ENCODE measurements around the gene CFAP221.

The CFAP221 gene

DNA sequence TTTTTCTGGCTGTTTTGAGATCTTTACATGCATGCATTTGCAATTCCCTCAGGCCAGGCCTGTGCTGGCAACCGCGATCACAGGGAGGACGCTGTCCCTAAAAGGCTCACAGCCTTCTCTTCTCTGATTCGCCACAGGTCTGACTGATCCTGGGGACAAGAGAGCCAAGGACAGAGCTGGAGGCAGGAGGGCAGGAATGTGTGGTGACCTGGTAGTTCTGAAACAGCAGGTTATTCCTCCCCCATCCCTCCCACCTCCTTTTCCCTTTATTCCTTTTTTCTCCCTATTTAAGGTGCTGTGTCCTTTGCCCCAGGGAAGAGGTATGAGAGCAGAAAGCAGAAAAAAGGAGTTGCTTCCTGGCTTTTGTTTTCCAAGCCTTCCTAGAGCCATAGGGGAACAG is 156.6 kb downstream of the CFAP221 start:
- DNase-seq (ENCODE audit: low read depth) = no peak

DNA sequence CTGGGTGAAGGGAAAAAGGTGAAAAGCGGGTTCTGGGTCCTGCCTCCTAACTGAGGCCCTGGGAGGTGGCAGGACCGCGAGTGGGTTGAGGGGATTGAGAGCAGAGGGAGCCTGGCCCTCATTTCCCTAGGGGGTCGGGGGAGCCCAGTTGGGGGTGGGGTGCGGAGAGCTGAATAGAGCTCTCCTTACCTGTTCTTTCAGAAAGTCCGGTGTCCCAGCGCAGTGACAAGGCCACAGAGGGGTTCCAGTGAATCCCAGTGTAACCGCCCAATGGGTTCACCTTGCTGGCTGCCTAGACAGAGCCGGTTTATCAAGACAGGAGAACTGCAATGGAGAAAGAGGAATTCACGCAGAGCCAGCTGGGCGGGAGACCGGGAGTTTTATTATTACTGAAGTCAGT is 157.1 kb downstream of the CFAP221 start:
- DNase-seq (ENCODE audit: low read depth) = no peak

DNA sequence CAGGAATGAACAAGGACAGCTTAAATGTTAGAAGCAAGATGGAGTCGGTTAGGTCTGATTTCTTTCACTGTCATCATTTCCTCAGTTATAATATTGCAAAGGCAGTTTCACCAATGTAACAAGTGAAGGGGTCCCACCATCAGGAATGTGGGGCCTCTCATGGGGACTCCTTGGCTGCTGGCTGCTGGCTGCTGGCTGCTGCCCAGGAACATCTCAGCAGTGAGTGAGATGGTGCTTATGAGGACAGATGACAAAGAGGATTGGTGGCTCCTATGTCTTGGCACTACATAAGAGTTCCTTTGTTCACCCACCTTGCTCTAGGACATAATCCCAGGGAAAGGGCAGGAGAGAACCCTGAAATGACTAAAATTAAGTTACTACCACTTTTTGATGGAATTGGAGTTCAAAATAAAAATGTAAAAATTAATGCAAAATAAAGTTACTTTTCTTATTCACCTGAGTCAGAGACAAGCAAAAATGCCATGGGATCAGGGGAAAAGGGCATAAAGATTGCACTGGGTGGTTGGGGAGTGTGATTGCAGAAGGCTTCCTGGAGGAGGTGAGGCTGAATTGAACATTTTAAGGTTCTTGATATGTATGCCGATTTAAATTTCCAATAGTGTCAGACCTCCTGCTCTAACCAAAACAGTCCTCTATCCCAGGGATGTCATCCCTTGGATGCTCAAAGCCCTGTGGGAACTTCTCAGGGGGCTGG is 158.1 kb downstream of the CFAP221 start:
- no peak for DNase-seq (ENCODE audit: low read depth)

DNA sequence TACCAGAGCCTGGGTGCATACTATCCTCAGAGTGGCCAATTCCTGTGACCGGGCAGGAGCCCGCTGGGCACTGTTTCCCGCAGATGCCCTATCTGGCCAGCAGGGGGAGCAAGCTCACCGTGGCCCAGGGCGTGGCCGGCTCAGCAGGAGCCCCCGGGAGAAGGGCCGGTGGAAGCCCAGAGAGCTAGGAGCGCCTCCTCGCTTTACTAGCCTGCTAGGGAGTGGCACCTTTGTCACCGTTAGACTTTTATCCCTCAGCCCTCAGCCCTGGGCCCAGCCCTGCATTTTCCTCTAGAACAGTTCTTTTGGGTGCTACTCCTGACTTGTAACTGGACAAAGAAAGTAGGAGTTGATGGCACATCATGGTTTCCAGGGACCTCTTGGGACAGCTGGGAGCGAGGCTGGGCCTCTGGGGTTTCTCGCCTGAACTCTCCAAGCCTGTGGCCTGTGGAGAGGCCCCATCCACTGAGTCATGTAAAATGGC is 158.7 kb downstream of the CFAP221 start:
- peak; percentile 29 for DNase-seq (ENCODE audit: low read depth)

DNA sequence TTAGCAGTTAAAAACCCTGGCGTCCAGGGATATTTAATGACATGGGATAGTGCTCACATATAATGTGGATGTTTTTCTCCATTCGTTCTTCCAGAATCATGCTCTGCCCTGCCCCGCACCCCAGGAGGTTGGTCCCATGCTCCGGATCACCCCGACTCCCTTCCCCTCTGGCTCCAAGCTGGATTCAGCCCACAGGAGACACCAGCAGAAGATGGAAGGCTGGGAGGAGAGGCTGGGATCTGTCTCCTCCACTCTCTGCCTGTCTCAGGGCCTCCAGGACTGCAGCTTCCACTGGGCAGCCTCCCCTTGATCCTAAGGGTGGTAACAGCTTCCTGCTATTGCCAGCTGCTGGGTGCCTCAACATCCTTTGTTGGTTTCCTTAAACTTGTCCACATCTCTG is 159.3 kb downstream of the CFAP221 start:
- DNase-seq (ENCODE audit: low read depth) = no peak

DNA sequence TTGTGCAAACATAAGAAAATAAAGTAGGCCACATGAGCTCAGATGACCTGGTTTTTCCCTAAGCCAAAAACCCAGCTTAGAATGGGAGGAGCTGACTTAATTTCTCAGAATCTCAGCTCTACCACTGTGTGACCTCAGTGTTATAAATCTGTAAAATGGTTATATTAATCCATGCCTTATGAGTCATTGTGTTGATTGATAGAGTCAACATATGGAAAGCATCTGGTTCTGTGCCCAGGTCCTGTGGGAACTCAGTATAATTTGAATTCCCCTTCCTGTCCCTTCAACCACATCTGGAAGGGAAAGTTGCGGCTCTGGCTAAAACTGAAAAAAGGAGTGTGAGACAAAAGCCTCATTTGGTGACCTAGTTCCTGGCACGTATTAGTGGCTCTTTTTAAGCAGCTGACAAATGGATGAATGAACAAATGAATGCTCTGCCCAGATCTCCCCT is 160.4 kb downstream of the CFAP221 start:
- no peak for DNase-seq (ENCODE audit: low read depth)

DNA sequence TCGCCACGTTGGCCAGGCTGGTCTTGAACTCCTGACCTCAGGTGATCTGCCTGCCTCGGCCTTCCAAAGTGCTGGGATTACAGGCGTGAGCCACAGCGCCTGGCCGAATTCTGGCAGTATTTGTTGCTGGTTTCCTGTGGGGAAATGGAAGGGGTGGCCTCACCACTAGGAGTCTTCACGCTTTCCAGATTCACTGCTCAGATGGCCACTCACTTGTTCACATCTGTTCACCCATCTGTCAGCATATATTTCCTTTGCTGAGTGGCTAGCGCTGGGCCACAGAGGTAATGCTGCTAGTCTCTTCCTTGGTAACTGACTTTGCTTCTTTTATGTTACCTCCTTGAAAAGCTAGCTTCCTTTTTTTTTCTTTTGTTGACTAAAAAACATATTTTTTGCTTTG is 162.0 kb downstream of the CFAP221 start:
- DNase-seq (ENCODE audit: low read depth) = no peak
